WI38 (cell line): ENCODE data around the gene ACBD4.
A peak's percentile ranks its signal among the peaks of the same experiment; 100 is the strongest.

Experiments
- H3K4me3 ChIP-seq: 2 replicates; pipeline ENCODE4 v1.5.1; 2011; ENCODE audit warnings: low read depth, mild to moderate bottlenecking, control low read depth, low read length
- TF ChIP-seq, protein P1 (sequence below): IDR thresholded peaks from 2 replicates; pipeline ENCODE4 v1.5.1; 2012; ENCODE audit warnings: low read depth, mild to moderate bottlenecking, control low read depth, low read length

The ACBD4 gene

GRCh38 chr17:45162025-45162687 is 26.7 kb downstream of the ACBD4 start:
- TF ChIP-seq, protein P1, sequence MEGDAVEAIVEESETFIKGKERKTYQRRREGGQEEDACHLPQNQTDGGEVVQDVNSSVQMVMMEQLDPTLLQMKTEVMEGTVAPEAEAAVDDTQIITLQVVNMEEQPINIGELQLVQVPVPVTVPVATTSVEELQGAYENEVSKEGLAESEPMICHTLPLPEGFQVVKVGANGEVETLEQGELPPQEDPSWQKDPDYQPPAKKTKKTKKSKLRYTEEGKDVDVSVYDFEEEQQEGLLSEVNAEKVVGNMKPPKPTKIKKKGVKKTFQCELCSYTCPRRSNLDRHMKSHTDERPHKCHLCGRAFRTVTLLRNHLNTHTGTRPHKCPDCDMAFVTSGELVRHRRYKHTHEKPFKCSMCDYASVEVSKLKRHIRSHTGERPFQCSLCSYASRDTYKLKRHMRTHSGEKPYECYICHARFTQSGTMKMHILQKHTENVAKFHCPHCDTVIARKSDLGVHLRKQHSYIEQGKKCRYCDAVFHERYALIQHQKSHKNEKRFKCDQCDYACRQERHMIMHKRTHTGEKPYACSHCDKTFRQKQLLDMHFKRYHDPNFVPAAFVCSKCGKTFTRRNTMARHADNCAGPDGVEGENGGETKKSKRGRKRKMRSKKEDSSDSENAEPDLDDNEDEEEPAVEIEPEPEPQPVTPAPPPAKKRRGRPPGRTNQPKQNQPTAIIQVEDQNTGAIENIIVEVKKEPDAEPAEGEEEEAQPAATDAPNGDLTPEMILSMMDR: no peak

GRCh38 chr17:45164734-45165269 is 29.3 kb downstream of the ACBD4 start:
- TF ChIP-seq, protein P1: no peak
- H3K4me3 ChIP-seq: no peak overlapping the region

More at GRCh38 chr17:45162025-45162687, 26.7 kb downstream of the ACBD4 start:
- H3K4me3 ChIP-seq: peak overlapping the region; percentile 51

DNA sequence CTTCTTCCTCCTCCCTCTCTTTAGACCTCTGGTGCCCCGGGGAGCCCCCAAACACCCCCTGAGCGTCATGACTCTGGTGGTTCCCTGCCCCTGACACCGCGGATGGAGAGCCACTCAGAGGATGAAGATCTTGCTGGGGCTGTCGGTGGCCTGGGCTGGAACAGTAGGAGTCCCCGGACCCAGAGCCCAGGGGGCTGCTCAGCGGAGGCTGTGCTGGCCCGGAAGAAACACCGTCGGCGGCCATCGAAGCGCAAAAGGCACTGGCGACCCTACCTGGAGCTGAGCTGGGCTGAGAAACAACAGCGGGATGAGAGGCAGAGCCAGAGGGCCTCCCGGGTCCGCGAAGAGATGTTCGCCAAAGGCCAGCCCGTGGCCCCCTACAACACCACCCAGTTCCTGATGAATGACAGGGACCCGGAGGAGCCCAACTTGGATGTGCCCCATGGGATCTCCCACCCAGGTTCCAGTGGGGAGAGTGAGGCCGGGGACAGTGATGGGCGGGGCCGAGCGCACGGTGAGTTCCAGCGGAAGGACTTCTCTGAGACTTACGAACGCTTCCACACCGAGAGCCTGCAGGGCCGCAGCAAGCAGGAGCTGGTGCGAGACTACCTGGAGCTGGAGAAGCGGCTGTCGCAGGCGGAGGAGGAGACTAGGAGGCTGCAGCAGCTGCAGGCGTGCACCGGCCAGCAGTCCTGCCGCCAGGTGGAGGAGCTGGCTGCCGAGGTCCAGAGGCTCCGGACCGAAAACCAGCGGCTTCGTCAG is 33.7 kb downstream of the ACBD4 start:
- TF ChIP-seq, protein P1: no peak

DNA sequence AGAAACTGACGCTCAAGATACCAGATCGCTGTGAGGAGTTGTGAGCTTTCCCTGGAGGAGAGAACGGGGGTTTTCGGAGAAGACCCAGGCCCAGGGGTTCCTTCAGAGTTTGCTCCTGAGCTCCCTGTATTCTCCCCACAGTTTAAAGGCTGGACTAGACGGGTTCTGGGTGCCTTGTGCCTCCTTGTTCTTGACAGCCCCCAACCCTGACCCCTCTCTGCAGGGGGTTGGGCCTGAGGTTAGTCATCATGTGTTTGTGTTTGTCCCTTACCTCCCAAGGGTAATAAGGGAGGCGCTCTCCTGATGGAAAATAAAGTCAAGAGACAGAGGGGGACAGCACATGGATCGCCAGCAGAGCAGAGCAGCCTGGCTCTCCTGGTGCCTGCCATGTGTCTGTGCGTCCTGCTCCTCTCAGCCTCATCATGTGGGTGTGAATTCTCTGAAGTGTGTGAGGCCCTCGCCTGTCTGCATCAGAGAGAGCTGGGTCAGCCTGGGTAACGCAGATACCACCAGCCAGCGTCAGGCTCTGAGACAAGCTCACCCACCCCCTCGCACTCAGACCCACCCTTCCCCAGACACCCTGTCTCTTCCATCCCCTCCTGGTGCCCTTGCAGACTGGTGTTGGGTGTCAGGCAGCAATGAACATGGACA is 34.9 kb downstream of the ACBD4 start:
- TF ChIP-seq, protein P1: no peak
- H3K4me3 ChIP-seq: no peak overlapping the region

More for the DNA sequence above, 33.7 kb downstream of the ACBD4 start:
- no peak overlapping the region for H3K4me3 ChIP-seq

GRCh38 chr17:45170931-45171337 is 35.4 kb downstream of the ACBD4 start:
- TF ChIP-seq, protein P1: no peak
- H3K4me3 ChIP-seq: no peak overlapping the region

DNA sequence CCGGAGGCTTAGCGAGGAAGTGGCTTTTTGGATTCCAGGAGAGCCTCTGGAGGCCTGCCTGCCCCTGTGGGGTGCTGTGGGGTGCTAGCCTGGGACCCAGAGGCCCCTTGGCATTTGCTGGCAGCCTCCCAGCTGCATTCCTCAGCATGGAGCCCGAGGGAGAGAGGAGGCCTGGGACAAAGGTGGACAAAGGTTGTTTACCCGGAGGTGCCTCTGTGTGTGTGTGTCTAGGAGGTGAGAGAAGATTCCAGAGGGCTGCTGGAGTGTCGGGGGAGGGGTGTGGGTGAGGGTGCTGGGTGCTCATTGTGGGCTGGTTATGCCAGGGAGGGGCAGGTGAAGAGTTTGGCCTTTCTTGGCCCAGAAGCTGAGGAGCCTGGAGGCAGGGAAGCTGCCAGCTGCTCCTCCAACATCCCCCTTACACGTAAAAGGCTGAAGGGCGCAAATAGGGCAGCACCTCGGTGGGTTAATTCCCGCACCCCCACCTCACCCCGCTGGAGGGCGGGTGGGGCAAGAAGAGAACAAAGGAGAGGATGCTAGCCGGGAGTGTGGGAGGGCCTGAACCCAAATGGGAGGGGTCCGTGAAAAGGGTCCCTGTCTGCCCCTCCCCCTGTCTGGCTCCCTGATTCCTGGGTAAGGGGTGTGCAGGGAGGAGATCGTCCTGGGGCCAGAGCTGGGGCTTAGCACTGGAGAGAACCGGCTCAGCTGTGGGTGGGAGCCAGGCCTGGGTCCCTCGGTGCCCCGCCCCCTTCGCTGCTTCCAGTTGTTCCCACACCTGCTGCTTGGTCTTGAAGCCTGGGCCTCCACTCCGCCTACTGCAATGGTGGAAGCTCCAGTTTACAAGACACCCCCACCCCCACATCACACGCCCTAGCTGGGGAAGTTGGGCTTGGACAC is 36.1 kb downstream of the ACBD4 start:
- no peak overlapping the region for H3K4me3 ChIP-seq
- TF ChIP-seq, protein P1: no peak
